T1000 (cell line): ENCODE results near the gene TMEM140.
A peak's percentile ranks its signal among the peaks of the same experiment; 100 is the strongest.
"Not testable (repeated sequence)": the region's sequence is repeated elsewhere in the genome, so short reads cannot be mapped to it uniquely, and the experiment has no call there.

Source experiments
- DNase-seq: peaks from one replicate; lab custom pipeline; 2025; ENCODE audit warnings: mixed read lengths; lab: John Stamatoyannopoulos, UW

TMEM140 gene

DNA sequence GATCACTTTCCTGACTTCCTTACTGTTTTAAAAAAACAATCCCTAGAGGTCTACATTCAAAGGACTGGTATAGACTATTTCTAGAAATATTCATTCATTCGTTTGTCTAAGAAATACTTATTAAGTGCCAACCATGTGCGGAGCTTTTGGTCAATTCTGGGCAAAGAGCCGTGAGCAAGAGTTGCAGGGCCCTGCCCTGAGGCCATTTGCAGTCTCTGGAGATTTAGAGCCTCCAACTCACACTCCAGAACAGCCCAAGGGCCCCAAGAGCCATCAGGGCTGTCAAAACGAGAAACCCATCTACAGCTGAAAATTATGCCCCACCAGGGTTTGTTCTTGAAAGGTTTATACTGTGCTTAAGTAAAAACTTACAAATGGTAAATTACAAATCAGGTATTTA is 47.3 kb downstream of the TMEM140 start:
- DNase-seq, result no peak

DNA sequence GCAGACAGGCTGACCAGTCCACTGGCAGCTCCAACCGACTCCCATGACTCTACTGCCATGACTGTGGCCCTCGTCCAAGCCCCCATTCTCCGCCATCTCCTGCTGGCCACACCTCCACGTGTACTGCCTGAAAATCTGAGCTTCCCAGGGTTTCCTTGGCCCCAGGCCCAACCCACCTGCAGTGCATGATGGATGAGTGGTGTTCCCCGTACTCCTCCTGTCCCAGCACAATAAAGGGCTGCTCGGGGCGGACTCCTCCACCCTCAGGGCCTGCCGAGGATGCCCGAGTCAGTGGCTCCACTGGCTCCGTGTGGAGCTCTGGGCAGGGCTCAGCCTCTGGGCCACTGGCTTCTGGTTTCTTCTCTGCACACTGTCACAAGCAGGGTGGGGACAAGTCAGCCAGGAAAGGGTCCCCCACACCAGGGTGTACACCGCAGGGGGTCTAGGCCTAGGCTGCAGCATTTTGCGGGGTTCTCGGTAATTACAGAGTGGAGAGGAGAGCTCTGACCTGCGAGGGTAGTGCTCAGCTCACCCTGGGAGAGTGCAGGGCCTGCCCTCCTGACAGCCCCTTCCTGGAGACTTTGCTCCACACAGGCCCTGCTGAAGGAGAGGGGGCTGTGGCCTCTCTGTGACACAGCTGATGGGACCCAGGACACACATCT is 48.2 kb downstream of the TMEM140 start:
- DNase-seq, result no peak

- DNase-seq, result no peak
Measured at GRCh38 chr7:135197343-135197742, 49.5 kb downstream of the TMEM140 start.

DNA sequence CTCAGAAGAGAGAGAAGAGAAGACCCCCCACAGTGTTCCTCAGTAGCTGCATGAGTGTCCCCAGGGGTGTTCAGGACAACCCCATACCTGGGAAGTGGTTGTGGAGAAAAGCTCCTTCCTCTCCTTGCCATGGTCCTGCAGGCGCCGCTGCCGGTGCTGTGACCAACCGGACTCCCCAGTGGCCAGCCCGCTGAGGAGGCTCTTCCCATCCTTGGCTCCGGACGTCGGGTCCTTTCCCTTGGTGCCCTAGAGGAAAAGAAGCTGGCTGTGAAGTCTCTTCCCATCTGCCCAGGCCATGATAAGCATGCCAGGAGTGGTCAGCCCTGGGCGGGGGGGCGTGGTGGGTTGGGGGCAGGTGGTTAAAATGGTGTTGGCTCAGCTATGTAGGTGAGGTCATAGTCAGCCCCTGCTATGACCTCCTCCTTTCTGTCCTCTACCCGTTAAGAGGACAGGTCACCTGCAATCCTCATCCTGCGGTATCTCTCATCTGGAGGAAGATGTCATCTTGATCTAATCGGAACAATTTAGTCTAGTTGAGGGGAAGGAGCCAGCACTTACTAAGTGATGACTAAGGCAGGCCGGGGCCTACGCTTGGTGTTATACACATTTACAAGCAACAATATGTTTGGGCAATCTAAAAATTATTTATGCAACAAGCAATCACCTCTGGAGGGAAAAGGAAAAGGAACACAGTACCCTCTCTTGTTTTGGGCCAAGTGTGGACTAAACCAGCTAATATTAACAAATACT is 50.2 kb downstream of the TMEM140 start:
- no peak for DNase-seq

- DNase-seq, result no peak
Measured at GRCh38 chr7:135199439-135199838, 51.6 kb downstream of the TMEM140 start.

DNA sequence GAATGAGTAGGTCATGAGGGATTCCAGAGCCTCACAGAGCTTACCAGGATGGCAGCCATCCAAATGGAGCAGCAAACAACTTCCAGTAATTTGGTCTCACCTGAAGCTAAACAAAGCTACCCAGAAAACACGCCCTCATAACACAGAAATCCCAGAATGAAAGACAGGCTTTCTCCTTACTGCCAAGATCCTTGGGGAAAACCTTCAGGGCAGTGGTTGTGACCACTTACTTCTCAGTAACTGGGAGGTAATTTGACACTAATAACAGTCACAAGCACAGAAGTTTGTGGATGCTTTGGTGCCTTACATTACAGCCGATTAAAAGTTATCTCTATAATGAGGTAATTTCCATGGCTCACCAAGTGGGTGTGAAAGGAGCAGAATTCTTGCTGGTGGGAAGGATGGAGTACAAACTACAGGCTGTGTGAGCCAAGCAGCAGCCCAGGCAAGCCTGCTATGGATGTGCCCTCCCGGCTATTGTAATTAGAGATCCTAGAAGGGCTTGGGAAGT is 53.0 kb downstream of the TMEM140 start:
- no peak for DNase-seq

DNA sequence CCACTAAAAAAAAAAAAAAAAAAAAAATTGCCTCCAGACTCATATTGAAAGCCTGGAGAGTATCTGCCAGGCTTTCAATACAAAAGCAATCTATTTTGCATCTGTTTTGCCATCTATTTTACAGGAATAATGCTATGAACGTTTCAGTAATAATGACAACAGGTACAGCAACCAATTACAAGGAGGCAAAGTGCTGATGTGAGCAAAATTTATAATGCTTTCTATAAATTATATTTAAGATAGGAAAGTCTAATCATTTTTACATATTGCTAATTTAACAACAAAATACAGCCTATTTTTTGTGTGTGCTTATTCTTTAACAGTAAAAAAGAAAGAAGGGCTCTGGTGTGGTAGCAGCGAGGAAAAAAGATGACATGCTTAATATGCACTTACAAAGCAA is 53.5 kb downstream of the TMEM140 start:
- DNase-seq, result no peak

- DNase-seq, result no peak
Measured at GRCh38 chr7:135204341-135204749, 56.5 kb downstream of the TMEM140 start.

DNA sequence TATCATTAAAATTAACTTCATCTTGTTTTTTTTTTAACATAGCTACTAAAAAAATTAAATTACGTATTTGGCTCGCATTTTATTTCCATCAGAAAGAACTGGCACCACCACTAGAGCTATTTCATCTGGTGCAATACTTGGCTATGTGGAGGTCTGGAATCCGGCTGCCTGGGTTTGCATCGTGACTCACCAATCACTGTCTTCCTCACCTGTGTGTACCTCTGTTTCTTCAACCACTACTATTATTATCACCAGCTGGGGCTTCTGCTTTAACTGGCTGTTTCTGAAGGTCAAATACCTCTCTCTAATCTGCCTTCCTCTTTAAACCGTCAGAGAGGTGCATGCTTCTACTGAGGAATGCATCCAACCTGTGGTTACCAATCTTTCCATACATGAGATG is 57.0 kb downstream of the TMEM140 start:
- no peak for DNase-seq

- DNase-seq, result no peak
Measured at GRCh38 chr7:135205850-135206249, 58.0 kb downstream of the TMEM140 start.

- DNase-seq, result no peak
Measured at GRCh38 chr7:135206941-135207391, 59.1 kb downstream of the TMEM140 start.

DNA sequence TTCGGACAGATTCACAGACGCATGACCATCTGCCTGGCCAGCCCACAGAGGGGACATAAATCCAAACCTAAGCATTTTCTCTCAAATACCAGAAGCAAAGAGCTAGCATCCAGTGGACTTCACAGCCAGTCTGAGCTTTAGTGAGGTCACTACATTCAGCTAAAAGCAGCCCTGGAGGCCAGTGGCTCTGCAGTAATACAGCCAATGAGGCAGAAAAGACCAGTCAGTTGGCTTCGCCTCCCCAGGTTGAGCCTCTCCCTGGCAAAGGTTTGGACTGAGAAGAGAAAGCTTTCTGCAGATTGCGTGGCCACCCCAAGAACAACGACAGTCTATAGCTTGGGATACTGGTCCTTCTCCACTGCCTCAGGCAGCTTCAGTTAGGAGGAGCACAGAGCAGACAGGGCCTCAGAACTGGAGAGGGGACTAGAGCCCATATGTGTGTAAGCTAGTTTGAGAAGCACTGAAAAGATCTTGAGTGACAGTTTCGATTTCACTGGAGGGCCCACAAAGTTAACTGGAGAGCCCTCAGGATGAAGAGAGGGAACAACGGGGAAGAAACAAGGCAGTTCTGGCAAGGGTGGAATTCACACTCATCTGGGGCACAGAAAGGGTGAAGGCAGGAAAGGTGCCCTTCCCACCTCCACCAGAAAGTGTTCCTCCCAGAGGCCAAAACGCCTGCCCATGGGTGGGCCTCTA is 59.7 kb downstream of the TMEM140 start:
- no peak for DNase-seq

GRCh38 chr7:135208102-135208793 is 60.4 kb downstream of the TMEM140 start:
- no peak for DNase-seq

DNA sequence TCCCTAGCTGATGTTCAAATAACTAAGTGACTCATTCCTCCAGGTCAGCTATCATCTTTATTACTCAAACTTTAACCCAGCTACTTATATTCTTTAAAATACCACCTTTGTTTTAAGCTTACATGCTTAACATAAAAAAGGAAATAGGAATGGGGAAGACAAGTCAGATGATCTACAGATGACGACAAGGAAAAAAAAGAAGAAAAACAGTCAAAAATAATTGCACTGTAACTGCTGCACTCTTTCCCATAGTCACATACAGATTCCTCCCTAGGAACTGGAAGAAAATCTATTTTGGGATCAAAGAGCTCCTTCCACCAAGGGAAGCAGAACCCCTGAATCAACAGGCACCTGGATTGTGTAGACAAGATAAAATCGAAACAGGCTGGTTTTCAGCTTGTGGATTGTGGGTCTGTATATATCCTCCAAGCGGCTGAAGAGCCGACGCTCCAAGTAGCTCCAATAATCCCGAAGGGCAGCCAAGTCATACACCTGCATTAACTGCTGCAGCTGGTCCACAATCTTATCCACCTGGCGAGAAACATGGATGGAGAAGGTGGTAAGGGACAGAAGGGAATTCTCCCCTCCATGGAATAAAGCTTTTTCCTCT is 61.5 kb downstream of the TMEM140 start:
- DNase-seq, result no peak

DNA sequence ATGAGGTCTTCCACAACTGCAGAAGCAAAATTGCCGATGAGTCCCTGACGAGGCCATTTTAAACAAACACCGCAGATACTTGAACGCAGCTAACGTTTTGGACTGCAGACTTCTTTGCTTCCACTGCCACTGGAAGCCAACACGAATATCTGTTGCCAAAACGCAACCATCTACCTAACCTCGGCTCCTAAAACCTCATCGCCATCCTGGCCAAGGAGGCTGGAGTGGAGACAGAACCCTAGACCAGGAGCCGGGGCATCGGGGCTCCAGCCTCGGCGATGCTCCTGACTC is 63.0 kb downstream of the TMEM140 start:
- DNase-seq, result no peak

DNA sequence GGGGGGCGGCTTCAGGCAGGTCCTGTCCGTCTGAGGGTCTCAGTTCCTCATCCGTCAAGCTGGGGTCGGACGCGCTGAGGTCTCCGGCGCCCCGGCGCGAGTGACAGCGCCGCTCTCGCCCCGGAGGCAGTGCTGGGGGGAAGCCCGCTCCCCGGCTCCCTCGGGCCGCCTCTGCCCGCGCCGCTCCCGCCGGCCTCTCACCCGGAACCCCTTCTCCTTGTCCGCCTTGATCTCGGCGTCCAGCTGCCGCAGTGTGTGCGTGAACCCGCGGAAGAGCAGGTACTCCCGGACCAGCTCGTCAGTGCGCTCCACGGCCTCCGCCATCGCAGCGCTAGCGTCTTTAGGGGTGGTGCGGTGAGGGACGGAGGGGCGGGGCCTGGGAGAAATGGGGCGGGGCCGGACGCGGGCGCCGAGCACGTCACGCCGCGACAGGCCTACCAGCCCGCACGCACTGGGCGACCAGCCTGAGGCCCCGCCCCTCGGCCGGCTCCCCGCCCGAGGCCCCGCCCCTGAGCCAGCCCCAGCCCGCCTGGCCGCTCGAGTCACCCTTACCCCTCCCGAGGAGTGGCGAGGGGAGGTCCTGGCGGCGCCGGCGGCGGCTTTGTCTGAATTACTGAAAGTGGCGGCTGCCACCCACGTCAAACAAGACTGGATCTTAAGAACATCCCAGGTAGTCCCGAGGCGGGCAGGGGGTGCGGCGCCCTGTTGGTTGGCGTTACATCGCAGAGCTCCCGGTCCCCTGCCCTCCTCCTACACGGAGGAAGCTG is 63.5 kb downstream of the TMEM140 start, which contains the start of gene WDR91:
WDR91 (minus strand) TSS at position 348 of the 767 bp plus-strand sequence; CDS start at position 324, 24 bp downstream.
- peak; percentile 80 for DNase-seq

DNA sequence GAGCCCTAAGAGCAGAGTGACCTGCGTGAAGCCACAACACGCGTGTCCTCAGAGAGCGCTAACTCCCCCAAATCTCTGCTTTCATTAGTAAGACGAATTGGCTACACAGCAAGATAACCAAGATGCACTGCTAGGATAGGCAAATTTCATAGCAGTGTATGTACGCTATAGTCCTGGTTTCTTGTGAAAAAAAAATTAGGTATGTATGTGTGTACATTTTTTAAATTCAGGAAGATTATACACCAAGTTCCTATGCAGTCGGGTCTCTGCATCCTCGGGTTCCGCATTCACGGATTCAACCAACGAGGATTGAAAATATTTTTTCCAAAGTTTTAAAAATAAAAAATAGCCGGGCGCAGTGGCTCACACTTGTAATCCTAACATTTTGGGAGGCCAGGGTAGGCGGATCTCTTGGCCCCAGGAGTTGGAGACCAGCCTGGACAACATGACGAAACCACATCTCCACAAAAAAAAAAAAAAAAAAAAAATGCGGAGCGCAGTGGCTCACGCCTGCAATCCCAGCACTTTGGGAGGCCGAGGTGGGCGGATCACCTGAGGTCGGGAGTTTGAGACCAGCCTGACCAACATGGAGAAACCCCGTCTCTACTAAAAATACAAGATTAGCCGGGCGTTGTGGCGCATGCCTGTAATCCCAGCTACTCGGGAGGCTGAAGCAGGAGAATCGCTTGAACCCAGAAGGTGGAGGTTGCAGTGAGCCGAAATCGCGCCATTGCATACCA is 64.2 kb downstream of the TMEM140 start:
- DNase-seq, result not testable (repeated sequence)

- no peak for DNase-seq
Measured at GRCh38 chr7:135213831-135214230, 66.0 kb downstream of the TMEM140 start.

GRCh38 chr7:135215180-135215579 is 67.3 kb downstream of the TMEM140 start:
- no peak for DNase-seq

- DNase-seq, result no peak
Measured at GRCh38 chr7:135215698-135216097, 67.8 kb downstream of the TMEM140 start.
